ENCODE results near the gene FRMPD4. TPM values are rescaled to one million over a fixed set of nuclear protein-coding genes. Genes with fewer than 3 reads are reported as not detected.

FRMPD4 gene
- total RNA-seq, 1 donor from 2014 or later = 1.7 TPM

GRCh38 chrX:12378253-12378652 is 240.0 kb downstream of the FRMPD4 start:
- Mint-ChIP-seq H3K4me1 (ENCODE audit: unreplicated experiment) (peaks cover 11% of the 10 kb centered on the region), H3K27me3 (ENCODE audit: unreplicated experiment) (no peaks in the 10 kb centered on the region), H3K4me3 (ENCODE audit: unreplicated experiment) (no peak overlapping the region), H3K27ac (ENCODE audit: unreplicated experiment) (no peak overlapping the region), H3K9me3 (ENCODE audit: unreplicated experiment) (no peaks in the 10 kb centered on the region), H3K36me3 (ENCODE audit: unreplicated experiment) (no peaks in the 10 kb centered on the region)
- DNase-seq (ENCODE audit: extremely low spot score, unreplicated experiment) = no peak
- no peak for TF ChIP-seq CTCF (IDR thresholded peaks at IDR 0.05)

- no peaks in the 10 kb centered on the region for H3K27me3 Mint-ChIP-seq (ENCODE audit: unreplicated experiment)
- H3K9me3 Mint-ChIP-seq (ENCODE audit: unreplicated experiment) = no peaks in the 10 kb centered on the region
- no peaks in the 10 kb centered on the region for H3K36me3 Mint-ChIP-seq (ENCODE audit: unreplicated experiment)
- H3K4me1 Mint-ChIP-seq (ENCODE audit: unreplicated experiment) = peaks cover 11% of the 10 kb centered on the region
- no peak overlapping the region for H3K4me3 Mint-ChIP-seq (ENCODE audit: unreplicated experiment)
- TF ChIP-seq CTCF (IDR thresholded peaks at IDR 0.05) = no peak
- H3K27ac Mint-ChIP-seq (ENCODE audit: unreplicated experiment) = no peak overlapping the region
- no peak for DNase-seq (ENCODE audit: extremely low spot score, unreplicated experiment)
These were observed 240.4 kb downstream of the FRMPD4 start for GRCh38 chrX:12378706-12379105.

GRCh38 chrX:12379671-12380070 is 241.4 kb downstream of the FRMPD4 start:
- no peak for DNase-seq (ENCODE audit: extremely low spot score, unreplicated experiment)
- no peaks in the 10 kb centered on the region for H3K36me3 Mint-ChIP-seq (ENCODE audit: unreplicated experiment)
- peaks cover 11% of the 10 kb centered on the region for H3K4me1 Mint-ChIP-seq (ENCODE audit: unreplicated experiment)
- no peaks in the 10 kb centered on the region for H3K27me3 Mint-ChIP-seq (ENCODE audit: unreplicated experiment)
- no peak overlapping the region for H3K27ac Mint-ChIP-seq (ENCODE audit: unreplicated experiment)
- no peaks in the 10 kb centered on the region for H3K9me3 Mint-ChIP-seq (ENCODE audit: unreplicated experiment)
- no peak for TF ChIP-seq CTCF (IDR thresholded peaks at IDR 0.05)
- no peak overlapping the region for H3K4me3 Mint-ChIP-seq (ENCODE audit: unreplicated experiment)

GRCh38 chrX:12383196-12383595 is 244.9 kb downstream of the FRMPD4 start:
- DNase-seq (ENCODE audit: extremely low spot score, unreplicated experiment) = no peak
- Mint-ChIP-seq H3K4me3 (ENCODE audit: unreplicated experiment) (no peak overlapping the region), H3K9me3 (ENCODE audit: unreplicated experiment) (no peaks in the 10 kb centered on the region)

GRCh38 chrX:12390301-12390700 is 252.0 kb downstream of the FRMPD4 start:
- DNase-seq (ENCODE audit: extremely low spot score, unreplicated experiment) = no peak
- Mint-ChIP-seq H3K4me3 (ENCODE audit: unreplicated experiment) (no peak overlapping the region), H3K27me3 (ENCODE audit: unreplicated experiment) (no peaks in the 10 kb centered on the region), H3K4me1 (ENCODE audit: unreplicated experiment) (peaks cover 4% of the 10 kb centered on the region), H3K27ac (ENCODE audit: unreplicated experiment) (no peak overlapping the region), H3K9me3 (ENCODE audit: unreplicated experiment) (peaks cover 10% of the 10 kb centered on the region), H3K36me3 (ENCODE audit: unreplicated experiment) (peaks cover 1% of the 10 kb centered on the region)
- no peak for TF ChIP-seq CTCF (IDR thresholded peaks at IDR 0.05)

More at GRCh38 chrX:12383196-12383595, 244.9 kb downstream of the FRMPD4 start:
- Mint-ChIP-seq H3K27me3 (ENCODE audit: unreplicated experiment) (no peaks in the 10 kb centered on the region), H3K36me3 (ENCODE audit: unreplicated experiment) (no peaks in the 10 kb centered on the region), H3K27ac (ENCODE audit: unreplicated experiment) (no peak overlapping the region), H3K4me1 (ENCODE audit: unreplicated experiment) (peaks cover 15% of the 10 kb centered on the region)
- no peak for TF ChIP-seq CTCF (IDR thresholded peaks at IDR 0.05)

Data from osteocyte (in vitro differentiated cells).